NCI-H69 (cell line): ENCODE measurements around the gene CD99L2.
"Not testable (repeated sequence)": the region's sequence is repeated elsewhere in the genome, so short reads cannot be mapped to it uniquely, and the experiment has no call there.

ENCODE experiments used
- DNase-seq: peaks from one replicate; lab custom pipeline; 2025; lab: John Stamatoyannopoulos, UW

CD99L2 gene

GRCh38 chrX:150896632-150897031 is 1.8 kb downstream of the CD99L2 start:
- no peak for DNase-seq

GRCh38 chrX:150893936-150894335 is 4.5 kb downstream of the CD99L2 start:
- no peak for DNase-seq

GRCh38 chrX:150889131-150889530 is 9.3 kb downstream of the CD99L2 start:
- no peak for DNase-seq

- DNase-seq, result no peak
Measured at GRCh38 chrX:150887906-150888465, 10.5 kb downstream of the CD99L2 start.

- not testable (repeated sequence) for DNase-seq
Measured at GRCh38 chrX:150887268-150887667, 11.2 kb downstream of the CD99L2 start.

- no peak for DNase-seq
Measured at GRCh38 chrX:150886381-150886780, 12.1 kb downstream of the CD99L2 start.

GRCh38 chrX:150880808-150881165 is 17.7 kb downstream of the CD99L2 start:
- no peak for DNase-seq

- no peak for DNase-seq
Measured at GRCh38 chrX:150879855-150880807, 18.3 kb downstream of the CD99L2 start.

- DNase-seq, result not testable (repeated sequence)
Measured at GRCh38 chrX:150875621-150876020, 22.8 kb downstream of the CD99L2 start.

GRCh38 chrX:150874448-150874847 is 24.0 kb downstream of the CD99L2 start:
- no peak for DNase-seq

- peak; percentile 38 for DNase-seq
Measured at GRCh38 chrX:150873616-150874015, 24.9 kb downstream of the CD99L2 start.

- no peak for DNase-seq
Measured at GRCh38 chrX:150872773-150873336, 25.6 kb downstream of the CD99L2 start.

- DNase-seq, result no peak
Measured at GRCh38 chrX:150871341-150871811, 27.1 kb downstream of the CD99L2 start.

GRCh38 chrX:150870487-150871340 is 27.8 kb downstream of the CD99L2 start:
- no peak for DNase-seq

GRCh38 chrX:150870029-150870428 is 28.4 kb downstream of the CD99L2 start:
- no peak for DNase-seq

GRCh38 chrX:150869450-150869849 is 29.0 kb downstream of the CD99L2 start:
- no peak for DNase-seq

GRCh38 chrX:150868625-150869024 is 29.8 kb downstream of the CD99L2 start:
- no peak for DNase-seq

GRCh38 chrX:150864127-150864526 is 34.3 kb downstream of the CD99L2 start:
- DNase-seq, result no peak

GRCh38 chrX:150863191-150863590 is 35.3 kb downstream of the CD99L2 start:
- peak; percentile 63 for DNase-seq

- DNase-seq, result no peak
Measured at GRCh38 chrX:150857453-150857852, 41.0 kb downstream of the CD99L2 start.

GRCh38 chrX:150856785-150857184 is 41.7 kb downstream of the CD99L2 start:
- no peak for DNase-seq

- DNase-seq, result no peak
Measured at GRCh38 chrX:150856101-150856500, 42.4 kb downstream of the CD99L2 start.
